GM21526 (cell line): ENCODE results near the gene ARRDC4.
A peak's percentile ranks its signal among the peaks of the same experiment; 100 is the strongest.

ENCODE experiments used
- ATAC-seq: cut with Tn5 transposase; IDR thresholded peaks from one replicate; pipeline ENCODE4 v1.9.1; 2021; ENCODE audit warnings: moderate library complexity; ENCODE audit not compliant: unreplicated experiment, low FRiP score

Gene ARRDC4, protein sequence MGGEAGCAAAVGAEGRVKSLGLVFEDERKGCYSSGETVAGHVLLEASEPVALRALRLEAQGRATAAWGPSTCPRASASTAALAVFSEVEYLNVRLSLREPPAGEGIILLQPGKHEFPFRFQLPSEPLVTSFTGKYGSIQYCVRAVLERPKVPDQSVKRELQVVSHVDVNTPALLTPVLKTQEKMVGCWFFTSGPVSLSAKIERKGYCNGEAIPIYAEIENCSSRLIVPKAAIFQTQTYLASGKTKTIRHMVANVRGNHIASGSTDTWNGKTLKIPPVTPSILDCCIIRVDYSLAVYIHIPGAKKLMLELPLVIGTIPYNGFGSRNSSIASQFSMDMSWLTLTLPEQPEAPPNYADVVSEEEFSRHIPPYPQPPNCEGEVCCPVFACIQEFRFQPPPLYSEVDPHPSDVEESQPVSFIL

DNA sequence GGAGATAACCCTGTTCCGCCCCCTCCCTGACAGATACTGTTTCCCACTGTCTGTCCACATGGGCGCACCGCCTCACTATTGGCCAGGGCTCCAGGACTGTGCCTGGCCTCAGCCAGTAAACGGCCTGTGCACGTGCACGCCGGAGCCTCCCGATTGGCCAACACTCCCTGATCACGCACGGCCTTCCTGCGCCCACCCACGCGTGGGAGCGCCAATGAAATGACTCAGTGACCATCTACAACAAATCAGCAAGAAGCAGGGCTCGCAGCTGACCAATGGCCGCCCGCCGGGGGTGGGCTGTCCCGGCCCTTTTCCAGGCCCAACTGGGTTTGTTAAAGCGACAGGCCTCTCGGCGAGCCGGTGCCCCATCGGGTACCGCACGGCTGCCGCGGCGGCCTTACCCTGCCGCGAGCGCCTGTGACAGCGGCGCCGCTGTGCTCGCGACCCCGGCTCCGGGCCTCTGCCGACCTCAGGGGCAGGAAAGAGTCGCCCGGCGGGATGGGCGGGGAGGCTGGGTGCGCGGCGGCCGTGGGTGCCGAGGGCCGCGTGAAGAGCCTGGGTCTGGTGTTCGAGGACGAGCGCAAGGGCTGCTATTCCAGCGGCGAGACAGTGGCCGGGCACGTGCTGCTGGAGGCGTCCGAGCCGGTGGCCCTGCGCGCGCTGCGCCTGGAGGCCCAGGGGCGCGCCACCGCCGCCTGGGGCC, at the start of gene ARRDC4:
TSS of gene ARRDC4 (plus strand) at position 340 of the 703 bp plus-strand sequence. CDS start at position 499, 159 bp downstream.
- peak; percentile 87 for ATAC-seq

DNA sequence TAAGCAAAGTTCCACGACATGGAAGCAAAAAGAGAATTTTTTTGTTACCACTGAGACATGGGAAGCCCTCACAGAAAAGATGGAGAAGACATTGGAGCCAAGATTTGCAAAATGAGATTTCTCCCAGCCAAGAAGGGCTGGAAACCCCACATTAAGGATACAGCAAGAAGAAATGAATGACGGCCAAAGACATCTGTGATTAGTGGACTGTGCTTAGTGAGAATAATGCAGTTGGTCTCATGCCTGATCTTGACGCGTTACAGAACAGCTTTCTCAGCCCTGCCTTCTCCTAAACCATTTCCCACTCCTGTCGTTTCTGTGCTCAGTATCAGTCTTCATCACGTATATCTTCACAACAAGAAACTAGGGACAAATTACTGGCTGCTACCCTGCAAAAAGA, 45.8 kb upstream of the ARRDC4 start:
- no peak for ATAC-seq

DNA sequence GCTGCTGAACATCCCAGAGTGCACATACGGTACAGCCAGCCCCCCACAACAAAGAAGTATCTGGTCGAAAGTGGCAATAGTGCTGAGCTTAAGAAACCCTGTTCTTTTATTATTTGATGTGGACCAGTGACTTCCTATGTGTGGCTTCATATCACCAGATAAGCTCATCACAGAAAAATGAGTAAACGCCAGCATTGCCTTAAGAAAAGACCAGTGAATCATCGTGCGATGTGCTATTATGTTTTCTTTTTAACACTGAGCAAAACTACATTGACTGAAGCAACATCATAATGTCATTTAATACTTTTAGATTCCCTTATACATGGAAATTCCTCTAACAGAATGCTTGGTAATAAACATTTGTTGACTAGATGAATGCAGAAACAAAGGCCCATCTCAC, 45.2 kb upstream of the ARRDC4 start:
- ATAC-seq = no peak

DNA sequence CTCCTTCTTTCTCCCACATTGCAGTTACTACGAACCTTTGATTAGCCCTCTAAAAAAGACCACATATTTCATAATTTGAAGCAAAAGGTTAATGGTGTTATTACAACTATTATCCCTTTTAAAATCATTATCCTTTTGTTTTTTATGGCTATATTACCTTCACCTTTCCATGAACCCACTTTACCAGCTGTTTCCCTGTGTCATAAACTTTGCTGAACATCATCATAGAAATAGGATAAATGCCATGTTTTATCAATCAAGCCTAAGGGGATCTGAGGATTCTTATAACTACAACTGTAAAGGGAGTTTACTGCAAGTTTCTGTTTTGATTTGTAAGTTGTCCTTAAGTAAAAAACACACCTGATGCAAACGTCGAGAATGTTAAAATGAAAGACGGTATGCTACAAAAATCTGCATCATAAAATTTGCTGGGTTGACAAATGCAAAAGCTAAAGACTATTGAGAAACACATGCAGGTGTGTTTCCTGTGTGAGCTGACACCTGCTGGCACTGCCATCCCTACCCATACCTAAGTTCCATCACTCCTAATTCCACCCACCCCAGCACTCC, 39.1 kb upstream of the ARRDC4 start:
- no peak for ATAC-seq

DNA sequence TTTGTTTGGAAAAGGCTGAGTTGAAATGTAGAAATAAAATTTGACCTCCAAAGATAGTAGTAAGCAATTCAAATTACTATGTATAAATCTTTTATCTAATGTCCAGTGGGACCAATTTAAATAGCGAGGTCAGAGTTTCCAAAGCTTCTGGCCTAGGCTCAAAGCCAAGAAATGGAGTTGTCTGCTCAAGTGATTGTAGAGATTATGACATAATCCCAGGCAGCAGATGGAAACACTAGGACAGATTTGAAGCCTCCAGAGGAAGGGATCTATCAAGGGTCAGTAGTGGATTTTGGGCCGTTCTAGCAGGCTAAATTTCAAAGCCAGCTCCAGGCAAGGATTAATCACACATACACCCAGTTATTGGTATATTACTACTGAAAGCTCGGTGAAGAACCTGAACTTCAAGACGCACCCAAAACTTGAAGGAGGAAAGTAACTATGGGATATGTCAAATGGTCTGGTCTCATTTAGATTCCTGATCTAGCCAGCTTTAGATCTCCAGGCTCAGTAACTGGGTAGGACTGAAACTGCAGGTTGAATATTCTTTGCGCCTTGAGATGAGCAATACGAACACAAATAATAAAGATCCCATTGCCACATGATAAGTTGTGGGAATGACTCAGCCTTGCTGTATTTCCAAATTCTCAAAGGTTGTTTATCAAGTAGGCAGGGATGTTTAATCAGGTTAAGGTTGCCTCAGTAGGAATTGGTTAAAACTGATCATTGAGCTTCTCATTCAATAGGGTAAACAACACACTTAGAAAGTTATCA, 30.9 kb upstream of the ARRDC4 start:
- ATAC-seq = no peak

DNA sequence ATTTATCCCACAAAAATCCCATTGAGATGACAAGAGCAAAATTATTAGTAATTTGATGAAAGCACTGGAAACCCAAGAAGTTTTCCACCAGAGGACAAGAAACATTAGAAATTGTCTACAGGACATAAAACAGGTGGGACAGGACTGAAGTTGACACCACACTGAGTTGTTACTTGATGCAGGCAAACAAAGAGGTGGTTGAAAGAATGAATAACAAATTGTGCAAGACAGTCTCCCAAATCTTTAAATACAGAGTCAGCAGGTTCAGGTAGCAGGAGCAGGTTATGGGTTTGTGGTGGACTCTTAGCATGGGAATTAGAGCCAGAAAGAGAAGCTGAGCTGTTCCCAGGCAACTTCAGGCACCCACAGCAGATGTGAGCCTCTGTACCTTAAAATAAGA, 30.3 kb upstream of the ARRDC4 start:
- no peak for ATAC-seq

DNA sequence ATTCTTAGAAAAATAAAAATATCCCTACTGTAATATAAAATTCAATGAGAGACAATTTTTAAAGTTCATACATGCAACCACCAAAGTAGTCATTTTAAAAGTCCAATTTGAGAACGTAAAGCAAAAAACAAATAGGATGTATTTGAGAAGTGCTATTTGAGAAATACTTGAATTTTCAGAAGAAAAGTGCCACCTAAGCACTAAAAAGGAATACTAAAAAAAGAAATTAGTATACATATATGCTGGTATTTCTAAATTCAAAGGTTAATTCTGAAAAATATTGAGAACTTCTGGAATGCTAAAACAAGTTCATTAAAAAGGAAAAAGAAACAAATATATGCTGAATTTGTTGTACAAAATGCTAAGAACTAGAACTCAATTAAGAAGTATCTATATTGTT, 29.2 kb upstream of the ARRDC4 start:
- ATAC-seq = no peak

DNA sequence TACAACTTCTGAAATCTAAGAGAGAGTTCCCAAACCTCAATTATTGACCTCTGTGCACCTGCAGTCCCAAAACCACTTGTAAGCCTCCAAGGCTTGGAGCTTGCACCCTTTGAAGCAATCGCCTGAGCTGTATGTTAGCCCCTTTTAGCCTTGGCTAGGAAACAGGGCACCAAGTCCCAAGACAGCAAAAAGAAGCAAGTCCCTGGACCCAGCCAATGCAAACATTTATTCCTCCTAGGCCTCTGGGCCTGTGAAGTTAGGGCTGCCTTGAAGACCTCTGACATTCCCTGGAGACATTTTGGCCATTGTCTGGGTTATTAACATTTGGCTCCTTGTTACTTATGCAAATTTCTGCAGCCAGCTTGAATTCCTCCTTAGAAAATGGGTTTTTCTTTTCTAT, 26.9 kb upstream of the ARRDC4 start:
- ATAC-seq = no peak

DNA sequence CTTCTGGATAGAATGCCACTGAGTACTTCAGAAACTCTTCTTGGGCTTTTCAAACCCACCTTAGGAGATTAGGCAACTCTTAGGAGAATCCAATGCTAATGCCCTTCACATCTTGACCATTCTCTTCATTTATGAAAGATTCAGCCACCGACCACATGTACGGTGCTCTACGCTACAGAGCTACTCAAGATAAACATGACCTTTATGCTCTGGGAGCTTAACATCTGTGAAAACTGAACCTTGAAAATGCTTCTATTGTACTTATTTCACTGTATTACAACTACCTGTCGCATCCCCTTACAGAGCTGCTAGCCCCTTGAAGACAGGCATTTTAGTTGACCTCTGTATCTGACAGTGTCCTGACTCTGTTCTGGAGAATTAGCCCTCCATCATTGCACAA, 19.5 kb upstream of the ARRDC4 start:
- no peak for ATAC-seq

DNA sequence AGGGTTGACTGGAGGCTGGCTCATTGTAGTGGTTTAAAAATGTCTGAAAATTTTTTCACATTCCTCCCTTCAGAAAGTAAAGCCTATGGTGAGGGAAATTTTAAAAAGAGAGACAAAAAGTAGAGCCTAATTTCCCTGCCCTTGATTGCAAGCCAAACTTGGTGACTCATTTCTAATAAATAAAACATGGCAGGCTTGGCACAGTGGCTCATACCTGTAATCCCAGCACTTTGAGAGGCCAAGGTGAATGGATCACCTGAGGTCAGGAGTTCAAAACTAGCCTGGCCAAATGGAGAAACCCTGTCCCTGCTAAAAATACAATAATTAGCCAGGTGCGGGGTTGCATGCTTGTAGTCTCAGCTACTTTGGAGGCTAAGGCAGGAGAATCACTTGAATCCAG, 18.9 kb upstream of the ARRDC4 start:
- ATAC-seq = no peak

DNA sequence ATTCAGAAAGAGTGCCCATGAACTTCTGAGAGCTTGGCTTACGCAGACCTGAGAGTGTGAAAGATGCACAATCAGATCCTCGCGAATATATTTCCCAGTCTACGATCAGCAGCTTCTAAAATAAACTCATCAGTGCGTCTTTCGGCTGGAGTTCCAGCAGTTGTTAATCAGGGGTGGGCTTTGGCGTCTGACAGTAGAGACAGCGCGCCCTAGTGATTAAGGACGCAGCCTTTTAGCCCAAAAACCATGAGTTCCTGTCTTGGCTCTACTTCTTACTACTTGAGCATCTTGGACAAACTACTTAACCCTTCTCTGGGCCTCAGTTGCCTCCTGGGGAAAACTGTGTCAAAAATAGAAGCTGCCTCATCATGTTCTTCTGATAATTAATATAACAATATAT, 15.8 kb upstream of the ARRDC4 start:
- no peak for ATAC-seq

DNA sequence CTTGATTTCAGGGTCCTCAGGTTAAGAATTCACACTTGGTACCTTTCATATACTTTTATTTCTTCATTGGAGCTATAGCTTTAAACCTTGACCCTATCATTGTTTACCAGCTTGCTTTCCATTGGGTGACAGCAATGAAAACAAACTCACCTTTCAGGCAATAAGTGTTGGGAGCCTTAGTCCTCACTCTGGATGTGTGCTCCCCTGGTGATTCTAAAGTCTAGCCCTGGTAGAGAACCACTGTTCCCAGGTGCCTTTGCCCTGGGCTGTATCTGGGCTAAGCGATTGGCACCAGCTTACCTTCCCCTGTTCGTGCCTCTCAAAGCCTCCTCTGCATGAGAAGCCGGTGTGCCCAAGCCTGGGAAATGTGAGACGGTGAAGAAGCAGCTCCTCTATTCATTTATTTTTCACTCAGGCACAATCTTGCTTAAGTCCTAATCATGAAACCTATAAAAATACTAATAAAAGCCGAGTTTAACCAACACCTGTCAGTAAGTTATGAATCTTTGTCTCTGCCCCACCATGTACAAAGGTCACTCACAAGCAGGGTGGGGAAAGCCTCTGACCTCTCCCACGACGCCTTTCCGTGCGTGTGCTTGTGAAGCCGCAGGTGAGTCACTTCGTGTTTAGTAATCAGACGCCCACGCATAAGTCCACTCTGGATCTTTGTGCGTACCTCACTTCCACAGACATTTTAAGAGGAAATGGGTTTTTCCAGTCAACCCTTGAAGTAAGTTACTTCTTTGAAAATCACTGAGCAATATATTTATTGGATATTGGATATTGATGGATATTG, 12.8 kb upstream of the ARRDC4 start:
- ATAC-seq = no peak

DNA sequence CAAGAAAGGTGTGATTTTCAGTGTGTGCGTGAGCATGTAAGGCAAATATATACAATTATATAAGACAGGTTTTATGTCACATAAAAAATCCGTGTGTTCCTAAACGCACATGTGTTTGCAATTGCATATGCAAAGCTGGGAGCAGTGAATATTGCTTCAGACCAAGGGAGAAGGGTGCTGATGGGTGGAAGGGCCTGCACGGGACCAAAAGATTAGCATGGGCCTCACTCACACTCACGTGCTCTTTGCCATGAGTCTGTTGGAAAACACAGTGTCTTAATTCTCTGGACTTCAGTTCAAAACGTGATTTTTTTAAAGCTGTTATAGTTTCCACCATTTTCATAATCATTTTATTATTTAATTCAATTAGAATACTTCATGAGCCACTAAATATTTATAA, 7.2 kb upstream of the ARRDC4 start:
- ATAC-seq = no peak

DNA sequence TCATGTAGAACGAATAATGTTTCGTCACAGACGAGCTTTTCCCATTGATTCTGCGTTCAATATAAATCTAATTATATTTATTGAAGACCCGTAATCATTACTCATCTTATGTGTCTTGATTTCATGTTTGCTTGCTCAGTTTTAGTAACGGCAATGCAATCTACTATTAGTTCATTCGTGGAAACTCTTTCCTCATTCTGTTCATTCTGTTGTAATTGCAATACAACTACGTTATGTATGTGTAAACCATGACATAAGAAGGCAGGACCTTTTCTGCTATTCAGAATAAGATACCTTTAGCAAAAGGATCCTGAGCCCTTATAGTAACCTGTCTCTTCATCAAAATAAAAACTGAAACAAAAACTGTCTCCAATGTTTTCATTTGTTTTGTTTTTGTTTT, 6.8 kb upstream of the ARRDC4 start:
- ATAC-seq = no peak

DNA sequence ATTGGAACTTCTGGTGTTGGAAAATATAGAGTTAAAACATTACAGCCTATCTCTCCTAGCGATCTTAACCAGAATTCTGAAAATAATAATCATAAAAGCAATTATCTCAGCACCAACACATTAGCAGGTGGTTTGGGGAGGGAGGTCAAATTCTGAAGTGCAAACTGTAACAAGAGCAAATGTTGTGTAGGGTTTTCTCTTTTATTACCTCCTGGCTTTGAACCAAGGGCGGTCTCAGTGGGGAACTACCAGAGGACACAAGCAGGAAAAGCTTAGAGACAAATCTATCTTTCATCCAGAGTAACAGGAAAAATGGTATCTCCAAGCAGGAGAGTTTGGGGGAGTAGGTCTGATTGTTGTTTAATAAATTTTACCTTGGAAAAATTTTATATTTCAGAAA, 5.5 kb upstream of the ARRDC4 start:
- no peak for ATAC-seq

DNA sequence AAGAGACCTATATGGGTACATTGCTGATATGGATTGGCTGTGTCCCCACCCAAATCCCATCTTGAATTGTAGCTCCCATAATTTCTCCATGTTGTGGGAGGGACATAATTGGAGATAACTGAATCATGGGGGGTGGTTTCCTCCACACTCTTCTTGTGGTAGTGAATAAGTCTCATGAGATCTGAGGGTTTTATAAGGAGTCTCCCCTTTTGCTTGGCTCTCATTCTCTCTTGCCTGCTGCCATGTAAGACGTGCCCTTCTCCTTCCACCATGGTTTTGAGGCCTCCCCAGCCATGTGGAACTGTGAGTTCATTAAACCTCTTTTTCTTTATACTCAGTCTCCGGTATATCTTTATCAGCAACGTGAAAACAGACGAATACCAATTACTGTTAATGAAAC, 5.0 kb upstream of the ARRDC4 start:
- ATAC-seq = no peak

DNA sequence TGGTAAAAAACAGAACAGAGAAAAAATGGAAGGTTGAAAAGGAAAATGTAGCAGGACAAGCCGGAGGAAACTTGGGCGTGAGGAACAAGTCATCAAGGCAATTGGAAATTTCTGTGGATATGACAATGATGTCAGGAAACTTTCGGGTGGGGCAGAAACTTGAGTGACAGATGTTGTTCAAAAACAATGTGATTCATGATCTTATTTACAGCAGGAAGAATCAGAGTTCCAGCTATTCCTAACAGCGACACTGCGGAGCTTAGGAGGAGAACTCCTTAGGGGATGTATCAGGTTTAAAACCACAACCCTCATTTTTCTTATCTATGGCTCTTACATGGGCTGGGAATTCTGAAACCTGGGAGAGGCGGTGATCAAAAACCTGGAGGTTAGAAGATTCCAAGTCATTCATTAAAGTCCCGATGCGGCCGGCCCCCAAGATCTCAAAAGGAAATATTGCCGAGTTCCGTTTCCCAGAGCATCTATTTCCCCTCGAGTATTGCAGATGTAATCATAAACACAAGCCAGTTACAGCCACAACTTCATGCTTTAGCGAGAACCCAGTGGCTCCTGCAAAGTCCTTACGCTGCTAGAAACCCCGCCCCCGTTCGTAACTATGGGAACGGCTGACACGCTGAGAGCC, 659 bp upstream of the ARRDC4 start:
- ATAC-seq = no peak

DNA sequence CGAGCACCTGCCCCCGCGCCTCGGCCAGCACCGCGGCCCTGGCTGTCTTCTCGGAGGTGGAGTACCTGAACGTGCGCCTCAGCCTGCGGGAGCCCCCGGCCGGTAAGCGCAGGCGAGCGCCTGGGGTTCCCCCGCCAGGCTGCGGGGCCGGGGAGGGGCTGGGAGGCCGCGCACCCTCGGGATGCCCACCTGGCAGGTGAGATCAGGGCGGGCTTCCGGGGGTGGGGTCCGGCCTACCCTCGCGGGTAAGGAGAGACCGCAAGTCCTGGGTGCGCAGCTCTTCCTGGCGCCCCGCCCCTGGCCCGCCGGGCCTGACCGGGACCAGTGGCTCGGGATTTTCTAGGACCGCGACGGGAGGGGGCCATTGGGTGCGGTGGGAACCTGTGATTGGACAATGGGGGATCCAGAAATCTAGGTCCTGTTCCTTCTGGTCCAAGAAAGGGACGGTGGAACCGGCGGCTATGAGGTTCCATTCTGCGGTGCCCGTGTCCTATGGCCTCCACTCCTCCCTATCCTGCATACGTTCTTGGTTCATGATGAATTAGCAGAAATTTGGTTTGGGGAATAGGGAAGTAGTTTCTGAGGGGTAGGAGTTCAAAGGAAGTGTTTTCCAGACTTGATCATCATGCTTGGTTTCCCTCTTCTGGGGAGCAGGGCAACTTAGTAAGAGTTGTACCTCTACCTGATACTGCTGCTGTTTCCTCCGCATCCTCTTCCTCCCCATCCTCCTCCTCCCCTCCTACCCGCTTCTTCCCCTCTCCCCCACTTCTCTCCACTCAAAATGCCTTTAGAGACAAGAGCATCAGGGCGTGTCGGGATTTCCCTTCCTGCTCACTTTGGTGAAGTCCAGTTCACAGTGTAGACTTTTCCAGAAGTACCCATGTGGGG, 808 bp downstream of the ARRDC4 start:
- ATAC-seq = no peak

DNA sequence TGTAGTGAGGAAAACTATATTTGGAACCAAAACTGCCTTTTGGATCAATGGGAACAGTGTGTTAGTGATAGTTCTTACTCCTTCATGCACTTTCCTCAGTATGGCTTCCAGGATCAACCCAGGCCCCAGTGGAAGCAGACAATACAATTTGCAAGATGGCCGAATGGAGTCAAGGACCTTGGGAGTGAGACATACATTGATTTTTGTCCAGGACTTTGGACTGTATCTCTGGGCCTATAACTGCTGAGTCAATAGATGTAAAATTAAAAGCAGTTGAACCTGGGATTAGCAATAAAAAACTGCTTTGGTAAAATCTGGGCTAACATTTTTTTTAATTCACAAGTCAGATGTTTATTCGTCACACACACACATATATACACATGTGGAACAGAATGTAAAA, 1.8 kb downstream of the ARRDC4 start:
- ATAC-seq = no peak
